Measurements from ENCODE around the gene AVPI1.

Gene AVPI1

GRCh38 chr10:97683556-97684367 is 3.3 kb downstream of the AVPI1 start:
- POLR2A ChIA-PET: interaction anchor here (0.5 to 1.5 kb wide), 5 partner anchors 34 to 576 kb away, joined by 3 to 4 read pairs (median 3); no protein-coding TSS in a partner anchor

DNA sequence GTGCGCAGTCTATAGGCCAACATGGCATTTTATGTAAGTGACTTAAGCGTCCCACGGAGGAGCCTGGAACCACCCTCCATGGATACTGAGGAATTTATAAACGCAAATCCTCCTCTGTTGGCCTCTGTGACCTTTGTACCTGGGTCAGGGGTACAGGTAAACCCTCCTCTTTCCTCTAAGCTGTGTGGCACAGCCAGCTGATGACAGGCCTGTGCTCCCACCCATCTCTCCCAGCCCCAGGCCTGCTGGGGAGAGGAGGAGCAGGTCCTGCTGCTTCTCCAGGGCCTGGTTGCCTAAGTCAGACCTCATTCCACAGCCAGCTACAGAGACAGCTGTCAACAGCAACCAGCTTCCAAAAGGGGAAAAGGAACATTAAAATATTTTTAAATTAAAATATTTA is 5.0 kb downstream of the AVPI1 start:
- CTCF ChIA-PET: interaction anchor here (9.0 to 12.2 kb wide), 3 partner anchors 25 to 48 kb away, joined by 43 to 328 read pairs (median 305); partner anchors contain the start of genes MARVELD1 and ZFYVE27
- TF ChIP-seq, protein P1, sequence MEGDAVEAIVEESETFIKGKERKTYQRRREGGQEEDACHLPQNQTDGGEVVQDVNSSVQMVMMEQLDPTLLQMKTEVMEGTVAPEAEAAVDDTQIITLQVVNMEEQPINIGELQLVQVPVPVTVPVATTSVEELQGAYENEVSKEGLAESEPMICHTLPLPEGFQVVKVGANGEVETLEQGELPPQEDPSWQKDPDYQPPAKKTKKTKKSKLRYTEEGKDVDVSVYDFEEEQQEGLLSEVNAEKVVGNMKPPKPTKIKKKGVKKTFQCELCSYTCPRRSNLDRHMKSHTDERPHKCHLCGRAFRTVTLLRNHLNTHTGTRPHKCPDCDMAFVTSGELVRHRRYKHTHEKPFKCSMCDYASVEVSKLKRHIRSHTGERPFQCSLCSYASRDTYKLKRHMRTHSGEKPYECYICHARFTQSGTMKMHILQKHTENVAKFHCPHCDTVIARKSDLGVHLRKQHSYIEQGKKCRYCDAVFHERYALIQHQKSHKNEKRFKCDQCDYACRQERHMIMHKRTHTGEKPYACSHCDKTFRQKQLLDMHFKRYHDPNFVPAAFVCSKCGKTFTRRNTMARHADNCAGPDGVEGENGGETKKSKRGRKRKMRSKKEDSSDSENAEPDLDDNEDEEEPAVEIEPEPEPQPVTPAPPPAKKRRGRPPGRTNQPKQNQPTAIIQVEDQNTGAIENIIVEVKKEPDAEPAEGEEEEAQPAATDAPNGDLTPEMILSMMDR (IDR thresholded peaks at IDR 0.05; ENCODE audit: insufficient read depth, low read length, missing control alignments): no peak
- DNase-seq (ENCODE audit: low read depth, low spot score): no peak
- no peak overlapping the region for H3K4me3 ChIP-seq (ENCODE audit: low read depth, low read length)
- POLR2A ChIA-PET: no interaction called here

More at GRCh38 chr10:97683556-97684367, 3.3 kb downstream of the AVPI1 start:
- no peak for DNase-seq (ENCODE audit: low read depth, low spot score)
- H3K4me3 ChIP-seq (ENCODE audit: low read depth, low read length): peak overlapping the region; percentile 34
- CTCF ChIA-PET: interaction anchor here (1.0 to 12.2 kb wide), 11 partner anchors 9 to 74 kb away, joined by 3 to 328 read pairs (median 4); partner anchors contain the start of genes MARVELD1, MORN4 and ZFYVE27
- TF ChIP-seq, protein P1 (IDR thresholded peaks at IDR 0.05; ENCODE audit: insufficient read depth, low read length, missing control alignments): no peak

- H3K4me3 ChIP-seq (ENCODE audit: low read depth, low read length): no peak overlapping the region
- ChIA-PET CTCF (interaction anchor here (4.1 to 12.2 kb wide), 4 partner anchors 13 to 51 kb away, joined by 27 to 328 read pairs (median 68); partner anchors contain the start of gene ZFYVE27), POLR2A (interaction anchor here (1.5 kb wide), 1 partner anchor 22 kb away, joined by 3 read pairs; no protein-coding TSS in a partner anchor)
- TF ChIP-seq, protein P1 (IDR thresholded peaks at IDR 0.05; ENCODE audit: insufficient read depth, low read length, missing control alignments): no peak
- no peak for DNase-seq (ENCODE audit: low read depth, low spot score)
These were observed 7.4 kb downstream of the AVPI1 start for GRCh38 chr10:97679594-97679993.

GRCh38 chr10:97676770-97677581 is 10.1 kb downstream of the AVPI1 start:
- TF ChIP-seq, protein P1 (IDR thresholded peaks at IDR 0.05; ENCODE audit: insufficient read depth, low read length, missing control alignments): peak; percentile 81
- ChIA-PET POLR2A (interaction anchor here (1.0 kb wide), 1 partner anchor 9 kb away, joined by 3 read pairs; no protein-coding TSS in a partner anchor), CTCF (interaction anchor here (0.6 to 12.2 kb wide), 17 partner anchors 11 to 70 kb away, joined by 3 to 328 read pairs (median 6); partner anchors contain the start of genes AVPI1, MARVELD1 and ZFYVE27)
- DNase-seq (ENCODE audit: low read depth, low spot score): no peak
- H3K4me3 ChIP-seq (ENCODE audit: low read depth, low read length): no peak overlapping the region

GRCh38 chr10:97675222-97675621 is 11.8 kb downstream of the AVPI1 start:
- no peak overlapping the region for H3K4me3 ChIP-seq (ENCODE audit: low read depth, low read length)
- TF ChIP-seq, protein P1 (IDR thresholded peaks at IDR 0.05; ENCODE audit: insufficient read depth, low read length, missing control alignments): no peak
- POLR2A ChIA-PET: no interaction called here
- no peak for DNase-seq (ENCODE audit: low read depth, low spot score)
- CTCF ChIA-PET: interaction anchor here (1.3 to 12.2 kb wide), 8 partner anchors 8 to 55 kb away, joined by 3 to 328 read pairs (median 14); partner anchors contain the start of genes AVPI1 and ZFYVE27

Measured in AG04449 (cell line).